ENCODE data around the gene KIF4B.

The KIF4B gene, protein sequence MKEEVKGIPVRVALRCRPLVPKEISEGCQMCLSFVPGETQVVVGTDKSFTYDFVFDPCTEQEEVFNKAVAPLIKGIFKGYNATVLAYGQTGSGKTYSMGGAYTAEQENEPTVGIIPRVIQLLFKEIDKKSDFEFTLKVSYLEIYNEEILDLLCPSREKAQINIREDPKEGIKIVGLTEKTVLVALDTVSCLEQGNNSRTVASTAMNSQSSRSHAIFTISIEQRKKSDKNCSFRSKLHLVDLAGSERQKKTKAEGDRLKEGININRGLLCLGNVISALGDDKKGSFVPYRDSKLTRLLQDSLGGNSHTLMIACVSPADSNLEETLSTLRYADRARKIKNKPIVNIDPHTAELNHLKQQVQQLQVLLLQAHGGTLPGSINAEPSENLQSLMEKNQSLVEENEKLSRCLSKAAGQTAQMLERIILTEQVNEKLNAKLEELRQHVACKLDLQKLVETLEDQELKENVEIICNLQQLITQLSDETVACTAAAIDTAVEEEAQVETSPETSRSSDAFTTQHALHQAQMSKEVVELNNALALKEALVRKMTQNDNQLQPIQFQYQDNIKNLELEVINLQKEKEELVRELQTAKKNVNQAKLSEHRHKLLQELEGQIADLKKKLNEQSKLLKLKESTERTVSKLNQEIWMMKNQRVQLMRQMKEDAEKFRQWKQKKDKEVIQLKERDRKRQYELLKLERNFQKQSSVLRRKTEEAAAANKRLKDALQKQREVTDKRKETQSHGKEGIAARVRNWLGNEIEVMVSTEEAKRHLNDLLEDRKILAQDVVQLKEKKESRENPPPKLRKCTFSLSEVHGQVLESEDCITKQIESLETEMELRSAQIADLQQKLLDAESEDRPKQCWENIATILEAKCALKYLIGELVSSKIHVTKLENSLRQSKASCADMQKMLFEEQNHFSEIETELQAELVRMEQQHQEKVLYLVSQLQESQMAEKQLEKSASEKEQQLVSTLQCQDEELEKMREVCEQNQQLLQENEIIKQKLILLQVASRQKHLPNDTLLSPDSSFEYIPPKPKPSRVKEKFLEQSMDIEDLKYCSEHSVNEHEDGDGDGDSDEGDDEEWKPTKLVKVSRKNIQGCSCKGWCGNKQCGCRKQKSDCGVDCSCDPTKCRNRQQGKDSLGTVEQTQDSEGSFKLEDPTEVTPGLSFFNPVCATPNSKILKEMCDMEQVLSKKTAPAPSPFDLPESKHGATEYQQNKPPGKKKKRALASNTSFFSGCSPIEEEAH

DNA sequence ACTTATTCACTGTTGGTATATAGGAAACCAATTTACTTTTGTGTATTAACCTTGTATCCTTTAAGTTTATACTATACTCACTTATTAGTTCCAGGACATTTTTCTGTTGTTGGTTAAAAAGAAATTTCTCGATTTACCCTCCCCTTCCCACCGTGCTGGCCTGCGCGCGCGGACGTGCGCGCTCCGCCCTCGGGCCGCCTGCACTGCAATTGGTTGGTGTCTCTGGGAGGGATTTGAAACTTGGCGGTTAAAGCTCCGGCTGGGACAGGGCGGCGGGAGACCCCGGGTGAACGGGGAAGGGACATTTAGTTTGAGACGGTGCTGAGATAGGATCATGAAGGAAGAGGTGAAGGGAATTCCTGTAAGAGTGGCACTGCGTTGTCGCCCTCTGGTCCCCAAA is at the start of gene KIF4B:
Gene KIF4B (plus strand): TSS at position 230 of the 400 bp plus-strand sequence. CDS start 105 bp downstream, at position 335.
- DNase-seq, result no peak
- H3K36me3 ChIP-seq, result no peaks in the 10 kb centered on the region
- no peaks in the 10 kb centered on the region for H3K9me3 ChIP-seq (ENCODE audit: severe bottlenecking)
- H3K4me3 ChIP-seq (ENCODE audit: low read depth, low read length), result no peak within 1 kb of the TSS
- no peak within 1 kb of the TSS for H3K27ac ChIP-seq
- TF ChIP-seq, protein P1, sequence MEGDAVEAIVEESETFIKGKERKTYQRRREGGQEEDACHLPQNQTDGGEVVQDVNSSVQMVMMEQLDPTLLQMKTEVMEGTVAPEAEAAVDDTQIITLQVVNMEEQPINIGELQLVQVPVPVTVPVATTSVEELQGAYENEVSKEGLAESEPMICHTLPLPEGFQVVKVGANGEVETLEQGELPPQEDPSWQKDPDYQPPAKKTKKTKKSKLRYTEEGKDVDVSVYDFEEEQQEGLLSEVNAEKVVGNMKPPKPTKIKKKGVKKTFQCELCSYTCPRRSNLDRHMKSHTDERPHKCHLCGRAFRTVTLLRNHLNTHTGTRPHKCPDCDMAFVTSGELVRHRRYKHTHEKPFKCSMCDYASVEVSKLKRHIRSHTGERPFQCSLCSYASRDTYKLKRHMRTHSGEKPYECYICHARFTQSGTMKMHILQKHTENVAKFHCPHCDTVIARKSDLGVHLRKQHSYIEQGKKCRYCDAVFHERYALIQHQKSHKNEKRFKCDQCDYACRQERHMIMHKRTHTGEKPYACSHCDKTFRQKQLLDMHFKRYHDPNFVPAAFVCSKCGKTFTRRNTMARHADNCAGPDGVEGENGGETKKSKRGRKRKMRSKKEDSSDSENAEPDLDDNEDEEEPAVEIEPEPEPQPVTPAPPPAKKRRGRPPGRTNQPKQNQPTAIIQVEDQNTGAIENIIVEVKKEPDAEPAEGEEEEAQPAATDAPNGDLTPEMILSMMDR (IDR thresholded peaks at IDR 0.05; ENCODE audit: low read depth, low read length), result no peak
- H3K27me3 ChIP-seq (ENCODE audit: insufficient read depth, low read depth, severe bottlenecking), result no peaks in the 10 kb centered on the region

DNA sequence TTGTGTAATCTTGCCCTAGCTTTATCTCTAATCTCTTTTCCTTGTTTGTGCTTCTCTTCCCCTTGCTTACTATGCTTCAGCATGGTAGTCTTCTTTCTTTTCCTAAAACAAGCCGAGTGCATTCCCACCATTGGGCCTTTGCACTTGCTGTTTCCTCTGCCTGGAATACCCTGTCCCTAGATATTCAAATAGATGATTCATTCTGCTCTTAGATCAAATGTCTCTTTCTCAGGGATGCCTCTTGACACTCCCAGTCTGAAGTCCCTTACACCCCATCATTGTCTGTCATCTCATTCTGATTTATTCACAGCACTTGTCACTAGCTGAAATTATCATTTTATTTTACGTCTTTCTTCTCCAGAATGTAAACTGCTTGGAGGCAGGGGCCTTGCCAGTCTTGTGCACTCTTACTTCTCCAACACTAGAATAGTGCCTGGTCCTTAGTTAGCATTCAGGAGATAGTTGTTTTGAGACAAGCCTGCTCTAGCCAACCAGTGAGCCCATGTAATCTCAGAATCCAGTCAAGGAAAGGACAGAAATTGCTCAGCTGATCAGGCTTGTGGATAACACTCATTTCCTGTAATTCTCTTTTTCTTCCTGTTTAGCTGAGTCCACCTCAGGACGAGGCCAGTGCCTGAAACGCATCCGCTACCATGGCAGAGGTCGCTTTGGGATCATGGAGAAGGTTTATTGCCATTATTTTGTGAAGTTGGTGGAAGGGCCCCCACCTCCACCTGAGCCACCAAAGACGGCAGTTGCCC is 47.3 kb upstream of the KIF4B start:
- H3K4me3 ChIP-seq (ENCODE audit: low read depth, low read length), result no peak overlapping the region
- H3K36me3 ChIP-seq, result peaks cover 38% of the 10 kb centered on the region
- no peaks in the 10 kb centered on the region for H3K9me3 ChIP-seq (ENCODE audit: severe bottlenecking)
- H3K27me3 ChIP-seq (ENCODE audit: insufficient read depth, low read depth, severe bottlenecking), result no peaks in the 10 kb centered on the region
- no peak overlapping the region for H3K27ac ChIP-seq
- TF ChIP-seq, protein P1 (IDR thresholded peaks at IDR 0.05; ENCODE audit: low read depth, low read length), result no peak
- DNase-seq, result no peak

DNA sequence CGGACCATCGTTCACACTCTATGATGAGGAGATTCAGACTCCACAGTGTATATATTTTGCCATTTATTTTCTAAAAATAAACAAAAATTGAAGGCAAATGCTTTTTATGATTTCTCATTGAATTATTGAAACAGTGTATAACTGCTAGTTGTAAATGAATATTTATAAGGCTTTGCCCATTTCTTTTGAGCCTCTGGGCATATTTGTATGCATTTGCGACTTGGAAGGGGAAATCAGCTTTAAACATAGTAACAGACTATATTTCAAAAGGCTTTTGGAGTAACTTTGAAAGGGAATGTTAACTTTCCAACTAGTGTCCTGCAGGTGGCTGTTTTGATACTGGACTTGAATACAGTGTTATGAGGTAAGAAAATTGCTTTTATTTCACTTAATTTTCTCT is 46.7 kb upstream of the KIF4B start:
- peaks cover 32% of the 10 kb centered on the region for H3K36me3 ChIP-seq
- H3K27me3 ChIP-seq (ENCODE audit: insufficient read depth, low read depth, severe bottlenecking), result no peaks in the 10 kb centered on the region
- H3K27ac ChIP-seq, result no peak overlapping the region
- no peak for DNase-seq
- H3K9me3 ChIP-seq (ENCODE audit: severe bottlenecking), result no peaks in the 10 kb centered on the region
- TF ChIP-seq, protein P1 (IDR thresholded peaks at IDR 0.05; ENCODE audit: low read depth, low read length), result no peak
- H3K4me3 ChIP-seq (ENCODE audit: low read depth, low read length), result no peak overlapping the region

DNA sequence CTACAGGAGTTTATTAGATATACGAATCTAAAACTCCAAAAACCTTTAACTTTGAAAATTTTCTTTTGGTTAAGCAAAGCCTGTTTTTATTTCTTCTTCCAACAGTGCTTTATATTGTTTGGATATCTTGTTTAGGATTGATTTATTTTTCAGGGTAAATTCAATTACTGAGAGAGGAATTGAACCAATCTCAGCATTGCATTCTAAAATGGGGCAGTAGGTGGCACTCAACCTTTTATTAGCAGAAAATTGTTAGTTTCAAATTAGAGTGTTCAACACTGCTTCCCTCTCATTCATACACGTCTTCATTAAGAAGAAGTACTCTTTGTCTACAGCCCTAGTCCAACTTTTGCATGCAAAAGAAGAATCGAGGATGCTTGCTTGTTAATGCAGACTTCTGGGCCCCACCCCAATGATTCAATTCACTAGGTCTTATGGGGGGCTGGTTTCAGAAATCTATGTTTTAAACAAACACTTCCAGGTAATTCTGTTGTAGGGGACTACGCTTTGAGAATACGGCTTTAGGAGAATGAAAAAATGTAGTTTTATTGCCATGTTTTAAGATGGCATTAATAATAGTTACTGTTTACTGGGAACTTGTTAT is 46.0 kb upstream of the KIF4B start:
- Histone ChIP-seq H3K4me3 (ENCODE audit: low read depth, low read length) (no peak overlapping the region), H3K27me3 (ENCODE audit: insufficient read depth, low read depth, severe bottlenecking) (no peaks in the 10 kb centered on the region), H3K27ac (no peak overlapping the region), H3K36me3 (peaks cover 25% of the 10 kb centered on the region), H3K9me3 (ENCODE audit: severe bottlenecking) (no peaks in the 10 kb centered on the region)
- TF ChIP-seq, protein P1 (IDR thresholded peaks at IDR 0.05; ENCODE audit: low read depth, low read length), result peak; percentile 46; the same call in 1 of the 2 replicates
- DNase-seq, result peak; percentile 16

DNA sequence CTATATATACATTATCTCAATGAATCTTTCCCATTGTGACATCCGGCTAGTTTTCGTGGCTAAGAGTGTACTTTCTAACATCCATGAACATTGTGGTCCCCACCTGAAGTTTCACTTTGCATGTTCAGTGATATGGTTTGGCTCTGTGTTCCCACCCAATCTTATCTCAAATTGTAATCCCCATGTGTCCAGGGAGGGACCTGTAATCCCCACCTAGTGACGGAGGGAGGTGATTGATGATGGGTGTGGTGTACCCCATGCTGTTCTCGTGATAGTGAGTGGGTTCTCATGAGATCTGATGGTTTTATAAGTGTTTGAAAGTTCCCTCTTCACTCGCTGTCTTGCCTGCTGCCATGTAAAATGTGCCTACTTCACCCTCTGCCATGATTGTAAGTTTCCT is 44.6 kb upstream of the KIF4B start:
- peaks cover 21% of the 10 kb centered on the region for H3K36me3 ChIP-seq

More for the DNA sequence above, 44.6 kb upstream of the KIF4B start:
- Histone ChIP-seq H3K9me3 (ENCODE audit: severe bottlenecking) (no peaks in the 10 kb centered on the region), H3K27me3 (ENCODE audit: insufficient read depth, low read depth, severe bottlenecking) (no peaks in the 10 kb centered on the region), H3K27ac (no peak overlapping the region), H3K4me3 (ENCODE audit: low read depth, low read length) (no peak overlapping the region)
- TF ChIP-seq, protein P1 (IDR thresholded peaks at IDR 0.05; ENCODE audit: low read depth, low read length), result no peak
- DNase-seq, result no peak

All from WERI-Rb-1 (cell line).